Raji (cell line): ENCODE data around the gene CAPS.

Source experiments
- POLR2A ChIP-seq: IDR thresholded peaks from 2 replicates; pipeline ENCODE4 v1.6.1; 2011; ENCODE audit warnings: low read depth, low read length, control low read depth; ENCODE audit not compliant: insufficient read depth

Gene CAPS

DNA sequence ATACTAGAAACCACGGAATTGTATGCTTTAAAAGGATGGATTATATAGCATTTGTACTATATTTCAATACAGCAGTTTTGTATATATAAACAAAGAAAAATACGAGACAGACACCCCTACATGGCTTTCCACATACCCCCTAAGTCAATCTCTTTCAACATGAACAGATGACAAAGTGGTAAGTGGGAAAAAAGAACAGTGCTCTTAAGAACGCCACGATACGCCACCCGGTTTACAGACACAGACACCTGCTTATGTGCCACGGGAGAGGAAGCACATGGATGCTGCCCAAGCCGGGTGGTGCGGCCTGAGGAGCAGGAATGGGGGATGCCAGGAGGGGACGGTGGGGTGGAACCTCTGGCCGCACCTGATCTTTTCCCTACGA, 8.1 kb downstream of the CAPS start:
- no peak for TF ChIP-seq POLR2A

DNA sequence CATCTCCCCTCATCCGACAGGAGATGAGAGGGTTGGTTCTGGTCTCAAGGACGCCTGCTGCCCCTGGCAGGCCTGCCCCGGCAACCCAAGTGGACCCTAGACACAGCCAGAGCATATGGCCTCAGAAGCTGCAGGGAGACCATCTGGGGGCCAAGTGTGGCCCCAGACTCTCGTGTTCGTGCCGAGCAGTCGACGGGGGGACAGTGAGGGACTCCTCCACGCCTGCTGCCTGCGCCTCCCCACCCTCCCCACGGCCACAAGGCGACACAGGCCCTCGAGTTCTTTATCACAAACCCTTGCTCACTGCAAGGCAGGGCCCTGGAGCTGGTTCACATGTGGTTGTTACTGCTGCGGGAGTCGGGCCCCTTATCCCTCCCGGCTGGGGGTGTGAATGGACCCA, 9.3 kb downstream of the CAPS start:
- TF ChIP-seq POLR2A: no peak

DNA sequence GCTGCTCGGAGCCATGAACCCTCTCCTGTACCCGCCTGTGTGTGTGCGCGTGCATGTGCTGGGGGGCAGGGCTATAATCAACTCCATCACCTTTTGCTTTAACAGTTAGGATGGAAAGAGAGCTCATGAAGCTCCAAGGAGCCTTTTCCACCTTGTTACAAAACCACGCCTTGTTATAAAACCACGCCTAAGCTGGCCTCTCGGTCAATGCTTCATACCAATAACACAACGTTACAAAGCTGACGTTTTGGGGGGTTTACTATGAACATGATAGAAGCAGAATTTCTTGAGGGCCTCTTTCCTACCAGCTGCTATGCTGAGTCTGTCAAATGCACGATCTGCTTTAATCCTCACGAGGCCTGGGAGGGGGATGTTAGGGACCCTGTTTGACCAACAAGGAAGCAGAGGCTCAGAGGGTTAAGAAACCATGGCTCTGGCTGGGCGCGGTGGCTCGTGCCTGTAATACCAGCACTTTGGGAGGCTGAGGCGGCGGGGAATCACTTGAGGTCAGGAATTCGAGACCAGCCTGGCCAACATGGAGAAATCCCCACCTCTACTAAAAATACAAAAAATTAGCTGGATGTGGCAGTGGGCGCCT, 11.9 kb downstream of the CAPS start:
- no peak for TF ChIP-seq POLR2A

DNA sequence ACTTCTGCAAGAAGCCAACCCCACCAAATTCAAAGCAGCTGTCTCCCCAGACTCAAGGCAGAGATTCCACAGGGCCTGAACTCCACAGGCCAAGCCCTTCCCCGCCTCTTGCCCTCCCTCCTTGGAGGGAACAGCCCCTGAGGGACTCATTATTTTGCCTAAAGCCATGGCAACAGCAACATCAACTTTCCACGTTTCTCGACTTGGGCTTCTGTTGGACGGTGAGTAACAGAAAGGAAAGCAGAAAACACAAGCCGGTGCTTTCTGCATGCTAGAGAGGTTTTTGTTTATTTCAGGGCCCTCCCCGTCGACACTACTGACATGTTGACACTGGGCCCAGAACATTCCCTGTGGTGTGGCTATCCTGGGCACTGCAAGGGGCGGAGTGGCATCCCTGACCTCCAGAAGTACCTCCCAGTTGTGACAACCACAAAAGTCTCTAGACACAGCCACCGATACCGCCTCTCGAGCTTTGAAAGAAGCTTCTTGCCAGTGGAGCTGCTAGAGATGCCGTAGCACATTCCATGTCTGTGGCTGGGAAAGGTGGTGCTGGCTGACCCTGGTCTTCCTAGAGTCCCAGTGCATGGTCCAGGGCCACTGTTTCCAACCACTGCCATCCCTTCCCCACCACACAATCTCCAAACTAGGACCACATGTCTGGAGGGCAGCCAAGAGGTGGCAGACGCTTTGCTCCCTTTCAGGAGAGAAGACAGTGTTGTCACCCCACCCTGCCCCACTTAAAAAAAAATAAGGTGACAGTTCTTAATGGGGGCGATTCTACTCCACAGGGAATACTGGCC, 12.8 kb downstream of the CAPS start:
- TF ChIP-seq POLR2A: no peak

DNA sequence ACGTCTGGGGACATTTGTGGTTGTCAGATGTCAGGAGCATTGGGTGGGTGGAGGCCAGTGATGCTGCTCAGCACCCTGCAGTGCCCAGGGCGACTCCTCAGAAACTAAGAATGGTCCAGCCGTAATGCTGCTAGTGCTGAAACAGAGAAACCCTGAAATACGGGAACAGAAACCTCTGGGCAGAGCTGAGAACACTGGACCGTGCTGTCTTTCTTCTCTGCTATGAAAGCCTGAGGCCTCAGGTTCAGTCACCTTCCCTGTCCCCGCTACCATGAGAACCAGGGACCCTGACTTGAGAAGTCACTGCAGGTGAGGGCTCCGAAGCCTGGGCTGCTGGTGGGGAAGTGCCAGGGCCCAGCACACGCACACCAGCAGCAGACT, 13.4 kb downstream of the CAPS start:
- TF ChIP-seq POLR2A: no peak

DNA sequence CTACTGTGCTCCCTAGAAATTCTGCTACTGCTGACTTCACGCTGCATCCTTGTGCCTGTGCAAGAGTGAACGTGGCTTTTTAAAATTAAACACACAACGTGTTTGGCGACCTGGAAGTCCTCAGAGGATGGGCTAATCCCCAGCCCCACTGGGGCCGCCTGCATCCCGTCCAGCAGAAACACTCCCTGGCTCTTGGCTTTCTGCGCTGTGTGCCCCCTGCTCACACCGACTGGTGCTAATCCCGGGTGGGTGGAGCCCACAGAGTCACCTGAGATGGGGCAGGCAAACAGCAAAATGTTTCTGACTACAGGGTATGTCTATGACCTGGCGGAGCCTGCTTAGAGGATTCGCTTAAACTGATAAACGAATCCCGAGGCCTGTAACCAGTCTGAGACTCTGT, 15.1 kb downstream of the CAPS start:
- TF ChIP-seq POLR2A: no peak

DNA sequence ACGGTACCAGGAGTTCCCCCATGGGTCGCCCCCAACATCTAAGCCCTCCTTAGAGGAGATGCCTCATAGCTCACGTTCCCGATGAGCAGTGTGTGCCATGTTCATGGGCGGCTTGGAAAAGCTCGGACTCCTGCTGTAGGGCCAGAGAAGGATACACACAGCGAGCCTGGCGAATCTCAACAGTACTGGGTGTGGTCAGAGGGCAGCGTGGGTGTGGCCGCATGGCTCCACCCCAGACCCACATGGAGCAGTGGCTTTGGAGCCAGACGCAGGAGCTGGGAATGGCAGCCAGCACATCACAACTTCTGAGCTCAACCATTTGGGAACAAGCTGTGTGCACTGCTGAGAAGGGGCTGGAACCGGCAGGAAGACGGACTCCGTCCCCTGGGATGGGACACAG, 15.6 kb downstream of the CAPS start:
- no peak for TF ChIP-seq POLR2A

DNA sequence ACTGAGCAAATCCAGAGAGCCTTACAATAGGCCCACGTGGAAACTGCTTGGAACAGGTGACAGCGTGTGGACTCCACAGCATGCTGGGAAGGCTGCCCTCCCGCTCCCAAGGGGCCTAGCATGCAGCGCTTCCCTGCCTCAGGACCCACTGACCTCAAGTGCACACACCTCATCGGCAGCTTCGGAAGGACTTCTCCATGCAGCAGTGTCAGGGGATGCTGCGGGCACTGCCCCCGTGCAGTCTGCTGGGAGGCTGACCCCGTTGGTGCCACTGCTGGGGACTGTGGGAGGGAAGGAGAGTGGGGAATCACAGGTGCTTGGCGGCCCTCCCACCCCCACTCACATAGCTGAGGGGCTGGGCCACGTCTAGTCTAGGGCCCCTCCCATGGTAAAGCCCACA, 17.2 kb downstream of the CAPS start:
- TF ChIP-seq POLR2A: no peak

DNA sequence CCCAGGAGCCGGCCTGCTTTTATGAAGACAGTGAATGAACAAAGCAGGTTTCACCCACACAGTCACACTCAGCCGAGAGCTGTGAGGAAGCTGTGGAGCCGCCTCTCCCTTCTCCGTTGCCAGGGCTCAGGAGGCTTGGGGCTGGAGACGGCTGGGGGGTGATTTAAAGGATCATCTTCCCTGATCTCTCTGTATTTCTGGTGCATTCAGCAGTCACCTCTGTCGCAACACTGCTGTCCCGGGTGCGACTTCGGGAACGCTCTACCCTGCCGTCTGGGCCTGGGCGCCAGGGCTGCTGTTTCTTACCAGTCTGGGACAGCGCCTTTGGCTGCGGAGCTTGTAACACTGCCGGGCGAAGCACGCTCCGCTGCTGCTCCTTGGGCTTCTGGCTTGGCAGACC, 18.1 kb downstream of the CAPS start:
- no peak for TF ChIP-seq POLR2A

DNA sequence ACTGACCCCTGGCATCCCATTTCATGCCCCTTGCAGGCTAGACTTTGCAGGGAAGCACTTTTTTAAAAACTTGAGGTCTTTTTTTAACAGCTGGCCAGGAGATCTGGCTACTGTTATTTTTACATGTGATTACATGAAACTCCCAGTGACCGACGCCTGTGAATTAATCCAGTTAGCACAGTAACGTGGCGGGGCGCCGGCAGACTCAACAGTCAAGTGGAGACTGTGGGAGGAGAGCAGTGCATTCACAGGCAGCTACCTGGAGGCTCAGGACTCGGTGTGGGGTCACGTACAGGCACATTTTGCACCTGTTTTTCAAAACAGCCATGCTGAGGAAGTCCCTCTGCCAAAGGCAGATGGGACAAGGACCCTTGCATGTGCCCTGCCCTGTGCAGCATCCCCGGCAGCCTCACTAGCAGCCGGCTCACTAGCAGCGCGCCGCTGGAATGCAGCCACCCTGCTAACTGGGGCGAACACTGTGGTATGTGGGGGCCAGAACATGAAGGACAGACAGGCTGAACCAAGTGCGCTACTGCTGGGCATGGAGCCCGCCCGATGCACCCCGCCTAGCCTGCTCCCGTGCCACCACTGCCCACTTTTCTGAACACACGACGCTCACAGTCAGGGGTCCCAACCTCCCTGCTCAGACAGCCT, 18.7 kb downstream of the CAPS start:
- TF ChIP-seq POLR2A: no peak

DNA sequence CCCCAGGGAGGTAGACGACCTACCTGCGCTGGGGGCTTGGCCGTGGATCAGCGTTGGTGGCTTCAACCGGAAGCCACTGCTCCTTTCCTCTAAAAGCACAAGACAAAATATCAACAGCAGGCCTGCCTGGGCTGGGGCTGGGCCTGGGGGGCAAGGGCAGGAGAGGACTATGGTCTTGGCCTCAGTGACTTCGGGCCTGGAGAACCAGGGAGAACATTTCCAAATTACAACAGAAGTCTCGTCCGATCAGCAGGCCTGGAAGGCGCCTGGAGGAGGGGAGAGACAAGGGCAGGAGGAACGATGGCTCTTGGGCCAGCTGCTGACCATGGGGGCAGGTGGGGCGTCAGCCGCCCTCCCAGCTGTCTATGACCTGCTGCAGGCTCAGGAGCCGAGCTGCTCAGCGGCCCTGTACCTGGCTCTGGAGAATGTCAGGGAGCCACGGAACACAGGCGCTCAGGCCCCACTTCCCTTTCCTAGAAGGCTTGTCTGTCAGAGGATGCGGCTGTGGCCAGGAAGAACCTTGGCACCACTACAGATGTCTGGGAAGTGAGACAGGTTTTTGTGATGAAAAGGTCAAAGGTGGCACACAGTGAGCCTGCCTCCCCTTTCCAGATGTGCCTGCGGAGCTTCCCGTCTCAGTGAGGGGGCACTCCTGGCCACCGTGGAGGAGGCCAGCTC, 19.5 kb downstream of the CAPS start:
- no peak for TF ChIP-seq POLR2A

DNA sequence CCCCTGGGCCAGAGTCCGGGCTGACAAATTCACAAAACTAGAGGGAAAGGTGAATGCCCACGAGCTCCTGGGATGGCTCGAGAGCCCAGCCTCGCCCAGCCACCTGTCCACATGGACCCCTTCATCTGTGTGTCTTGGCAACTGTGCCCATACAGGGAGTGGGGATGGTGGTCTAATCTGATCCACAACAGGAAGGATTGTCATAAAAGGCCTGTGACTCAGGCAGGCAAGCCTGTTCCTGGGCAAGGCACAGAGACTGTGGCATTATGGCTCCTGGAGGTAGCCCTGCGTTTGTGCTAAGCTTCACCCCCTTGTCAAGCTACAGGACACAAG, 20.0 kb downstream of the CAPS start:
- no peak for TF ChIP-seq POLR2A

DNA sequence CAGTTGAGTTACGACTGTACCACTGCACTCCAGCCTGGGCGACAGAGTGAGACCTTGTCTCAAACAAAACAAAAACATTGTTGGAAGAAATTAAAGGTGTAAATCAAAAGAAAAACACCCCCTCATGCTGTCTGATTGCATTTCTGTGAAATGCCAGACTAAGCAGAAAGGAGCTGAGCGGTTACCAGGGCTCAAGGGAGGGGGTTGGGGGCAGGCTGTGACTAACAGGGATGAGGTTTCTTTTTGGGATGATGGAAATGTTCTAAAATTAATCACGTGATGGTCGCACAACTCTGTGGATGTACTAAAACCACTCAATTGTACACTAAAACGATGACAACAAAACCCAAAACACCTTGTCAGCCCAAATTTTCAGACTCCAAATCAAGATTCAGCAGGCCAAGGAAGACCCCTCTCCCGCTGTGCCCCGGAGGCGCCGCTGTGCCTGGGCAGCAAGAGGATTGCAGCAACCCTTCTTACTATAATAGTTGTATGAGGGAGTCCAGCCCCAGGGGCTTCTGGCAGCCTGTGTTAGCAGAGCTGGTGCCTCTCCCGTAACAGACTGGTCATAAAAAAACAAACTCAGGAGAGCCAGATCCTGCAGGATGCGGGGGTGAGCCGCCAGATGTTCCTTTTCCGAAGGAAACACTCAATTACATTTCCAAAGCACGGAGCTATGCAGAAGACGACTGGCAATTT, 20.9 kb downstream of the CAPS start:
- no peak for TF ChIP-seq POLR2A

DNA sequence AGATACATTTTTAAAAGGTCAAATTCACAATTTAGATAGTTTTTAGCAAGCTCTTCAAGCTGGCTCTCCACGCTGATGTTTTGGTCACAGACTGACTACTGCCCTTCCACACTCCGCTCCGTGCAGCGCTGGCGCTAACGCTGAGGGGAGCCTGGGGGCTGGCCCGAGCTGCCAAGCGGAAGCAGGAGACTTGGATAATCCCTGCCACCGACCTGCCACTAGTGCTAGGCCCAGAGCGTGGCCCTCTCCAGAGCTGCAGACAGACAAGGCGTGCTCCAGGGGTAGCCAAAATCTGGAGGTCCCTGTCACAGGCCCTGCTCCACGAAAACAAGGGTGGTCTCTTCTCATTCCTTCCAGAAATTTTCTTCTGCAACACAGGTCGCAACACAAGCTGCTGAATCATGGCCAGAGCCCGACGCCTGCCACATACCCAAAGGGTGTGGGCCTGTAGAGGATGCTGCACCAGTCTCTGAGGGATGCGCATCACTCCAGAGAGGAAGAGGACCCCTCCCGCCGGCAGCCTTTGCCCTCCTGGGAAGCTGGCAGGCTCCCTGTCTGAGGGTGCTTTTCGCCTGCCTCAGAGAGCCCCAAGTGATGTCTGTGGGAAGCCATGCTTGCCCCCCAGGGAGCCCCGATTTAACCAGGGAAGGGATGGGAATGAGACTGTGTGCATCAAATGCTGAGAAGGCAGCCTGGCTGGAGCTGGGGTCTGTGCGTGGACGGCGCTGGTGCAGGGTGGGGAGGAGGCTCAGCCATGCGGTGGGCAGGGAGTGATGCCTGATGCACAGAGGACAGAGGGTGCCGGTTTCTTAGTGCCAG, 21.6 kb downstream of the CAPS start:
- TF ChIP-seq POLR2A: no peak

DNA sequence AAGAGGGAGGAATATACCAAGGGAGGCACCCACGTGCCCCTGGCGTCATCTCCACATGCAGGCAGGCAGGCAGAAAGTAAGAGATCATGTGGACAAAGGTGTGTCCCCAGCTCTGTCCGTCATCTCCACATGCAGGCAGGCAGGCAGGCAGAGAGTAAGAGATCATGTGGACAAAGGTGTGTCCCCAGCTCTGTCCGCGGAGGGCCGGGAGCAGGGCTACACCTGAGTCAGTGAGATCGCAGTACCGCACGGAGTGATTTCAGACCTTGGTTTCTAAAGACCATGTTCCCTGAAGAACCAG, 22.2 kb downstream of the CAPS start:
- no peak for TF ChIP-seq POLR2A
